ENCODE measurements around the gene LGR4. TPM values are rescaled to one million over a fixed set of nuclear protein-coding genes. Genes with fewer than 3 reads are reported as not detected.
A peak's percentile ranks its signal among the peaks of the same experiment; 100 is the strongest.

LGR4 gene
- total RNA-seq, 2 experiments from 2014 or later = 0.22 to 0.67 TPM

DNA sequence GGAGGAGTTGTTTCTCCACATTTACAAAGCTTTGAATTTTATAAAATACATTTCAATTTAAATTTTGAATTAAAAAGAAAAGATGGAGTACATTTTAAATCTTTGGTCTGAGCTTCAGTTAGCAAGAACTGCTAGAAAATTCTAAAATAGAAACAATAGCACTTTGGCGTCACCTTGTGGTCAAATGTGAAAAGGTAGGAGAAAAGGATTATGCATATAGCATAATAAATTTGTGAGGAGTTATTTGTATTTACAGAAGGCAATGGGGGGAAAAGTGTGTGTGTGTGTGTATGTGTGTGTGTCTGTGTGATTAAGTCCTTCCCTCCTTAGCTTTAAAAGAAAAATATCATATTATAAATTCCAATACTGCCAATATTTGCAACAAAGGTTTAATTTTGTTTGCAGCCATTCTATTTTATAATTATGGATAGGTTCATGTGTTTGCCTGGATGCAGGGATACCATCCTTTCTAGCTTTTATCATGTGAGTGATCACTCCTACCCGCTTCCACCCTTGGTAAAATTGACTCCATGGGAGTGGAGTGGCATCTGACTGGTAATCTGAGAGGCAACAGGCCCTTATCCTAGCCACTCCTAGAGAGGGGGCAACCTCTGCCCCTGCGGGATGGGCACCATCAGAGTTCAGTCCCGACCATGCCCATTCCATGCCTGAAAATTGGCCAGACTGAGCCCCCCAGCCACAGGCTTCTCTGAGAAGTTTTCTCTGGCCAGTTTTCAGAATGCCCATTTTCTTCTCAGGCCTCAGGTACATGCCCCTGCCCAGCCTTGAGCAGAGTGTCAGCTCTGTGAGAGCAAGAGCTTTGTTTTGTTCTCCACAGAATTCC, 13.6 kb upstream of the LGR4 start:
- intact Hi-C loops (cut with micrococcal nuclease) = loop anchor here (1.0 to 2.0 kb wide), 3 partner anchors 282 to 1189 kb away; no protein-coding TSS in a partner anchor
- no peaks in the 10 kb centered on the region for H3K27me3 Mint-ChIP-seq
- H3K4me1 Mint-ChIP-seq (ENCODE audit: low read depth) = no peaks in the 10 kb centered on the region
- ChIA-PET POLR2A (no interaction called here), CTCF (interaction anchor here (0.6 to 5.3 kb wide), 37 partner anchors 9 to 1199 kb away, joined by 3 to 103 read pairs (median 4); no protein-coding TSS in a partner anchor)
- H3K27ac Mint-ChIP-seq = no peak overlapping the region
- H3K4me3 Mint-ChIP-seq = no peak overlapping the region
- H3K36me3 Mint-ChIP-seq = peaks cover 4% of the 10 kb centered on the region
- H3K9me3 Mint-ChIP-seq = no peaks in the 10 kb centered on the region
- no peak for DNase-seq

DNA sequence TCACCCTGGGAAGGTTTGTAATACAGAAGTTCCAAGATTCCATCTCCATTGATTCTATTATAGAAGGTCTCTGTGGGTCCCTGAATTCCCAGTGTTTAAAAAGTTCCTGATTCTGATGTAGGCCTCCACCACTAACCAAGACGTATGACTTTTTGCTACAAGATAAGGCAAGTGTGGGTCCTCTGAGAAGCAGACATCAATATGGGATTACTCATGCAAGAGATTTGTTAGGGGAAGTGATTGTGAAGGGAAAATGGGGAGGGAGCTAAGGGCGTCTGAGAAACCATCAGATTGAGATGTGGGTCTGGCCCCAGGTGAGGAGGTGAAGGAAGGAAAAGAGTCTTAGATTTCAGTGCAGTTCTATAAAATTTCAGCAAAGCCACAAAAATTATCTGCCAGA, 10.2 kb upstream of the LGR4 start:
- Mint-ChIP-seq H3K9me3 (no peaks in the 10 kb centered on the region), H3K4me1 (ENCODE audit: low read depth) (no peaks in the 10 kb centered on the region), H3K4me3 (no peak overlapping the region), H3K27me3 (no peaks in the 10 kb centered on the region), H3K36me3 (no peaks in the 10 kb centered on the region), H3K27ac (no peak overlapping the region)
- CTCF ChIA-PET = interaction anchor here (0.5 to 1.4 kb wide), 2 partner anchors 53 to 299 kb away, joined by 4 read pairs; no protein-coding TSS in a partner anchor
- no peak for DNase-seq
- intact Hi-C loops (cut with micrococcal nuclease) = no loop called here
- POLR2A ChIA-PET = no interaction called here

DNA sequence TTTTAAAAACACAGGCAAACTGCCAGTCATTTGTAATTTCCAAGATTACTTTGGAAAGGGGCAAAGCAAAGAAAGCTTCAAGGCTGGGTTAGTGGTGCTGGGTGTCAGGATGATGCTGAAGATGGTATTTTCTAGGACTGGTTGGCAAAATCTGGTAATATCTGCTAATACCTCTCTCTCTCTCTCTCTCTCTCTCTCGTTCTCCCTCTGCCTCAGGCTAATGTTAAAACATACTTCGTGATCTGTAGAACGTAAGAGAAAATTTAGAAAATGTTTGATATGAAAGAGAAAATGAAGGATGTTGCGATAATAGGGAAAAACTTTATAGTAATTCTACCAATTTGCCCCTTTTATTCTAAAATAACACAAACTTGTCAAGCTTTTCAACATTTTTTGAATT, 9.4 kb upstream of the LGR4 start:
- intact Hi-C loops (cut with micrococcal nuclease) = no loop called here
- no peaks in the 10 kb centered on the region for H3K27me3 Mint-ChIP-seq
- no peak overlapping the region for H3K27ac Mint-ChIP-seq
- no peak for DNase-seq
- H3K9me3 Mint-ChIP-seq = no peaks in the 10 kb centered on the region
- no peak overlapping the region for H3K4me3 Mint-ChIP-seq
- H3K36me3 Mint-ChIP-seq = no peaks in the 10 kb centered on the region
- ChIA-PET CTCF (interaction anchor here (0.7 to 1.9 kb wide), 4 partner anchors 18 to 298 kb away, joined by 3 to 4 read pairs (median 4); no protein-coding TSS in a partner anchor), POLR2A (no interaction called here)
- no peaks in the 10 kb centered on the region for H3K4me1 Mint-ChIP-seq (ENCODE audit: low read depth)

DNA sequence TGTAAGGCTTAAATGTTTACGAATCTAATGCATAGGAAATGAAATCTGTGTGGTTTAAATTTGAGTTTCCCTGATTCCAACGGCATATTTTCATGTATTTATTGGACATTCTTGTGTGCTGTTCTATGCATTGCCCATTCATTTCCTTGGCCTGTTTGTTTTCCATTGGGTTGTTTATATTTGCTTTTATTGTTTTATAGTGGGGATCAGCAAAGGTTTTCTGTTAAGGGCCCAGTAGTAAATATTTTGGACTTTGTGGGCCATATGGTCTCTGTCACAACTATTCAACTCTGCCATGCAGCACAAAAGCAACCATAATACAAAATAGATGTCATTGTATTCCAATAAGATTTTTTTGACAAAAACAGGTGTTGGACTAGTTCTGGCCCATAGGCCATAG, 5.2 kb upstream of the LGR4 start:
- no peak for DNase-seq
- Mint-ChIP-seq H3K4me3 (no peak overlapping the region), H3K9me3 (no peaks in the 10 kb centered on the region), H3K27ac (no peak overlapping the region), H3K36me3 (no peaks in the 10 kb centered on the region), H3K4me1 (ENCODE audit: low read depth) (peaks cover 4% of the 10 kb centered on the region), H3K27me3 (peaks cover 3% of the 10 kb centered on the region)
- intact Hi-C loops (cut with micrococcal nuclease) = no loop called here
- CTCF ChIA-PET = interaction anchor here (1.2 kb wide), 1 partner anchor 8 kb away, joined by 8 read pairs; no protein-coding TSS in a partner anchor
- POLR2A ChIA-PET = no interaction called here

DNA sequence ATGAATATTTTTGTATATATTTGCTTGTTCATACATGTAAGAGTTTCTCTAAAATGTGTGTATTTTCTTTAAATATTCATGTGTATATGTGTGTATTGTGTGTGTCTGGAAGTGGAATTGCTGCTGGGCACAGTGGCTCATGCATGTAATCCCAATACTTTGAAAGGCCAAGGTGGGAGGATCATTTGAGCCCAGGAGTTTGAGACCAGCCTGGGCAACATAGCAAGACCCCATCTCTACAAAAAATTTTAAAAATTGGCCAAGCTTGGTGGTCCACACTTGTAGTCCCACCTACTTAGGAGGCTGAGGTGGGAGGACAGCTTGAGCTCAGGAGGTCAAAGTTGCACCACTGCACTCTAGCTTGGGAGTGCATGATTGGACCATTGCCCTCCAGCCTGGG, 4.7 kb upstream of the LGR4 start:
- DNase-seq = no peak
- Mint-ChIP-seq H3K27me3 (peaks cover 6% of the 10 kb centered on the region), H3K9me3 (no peaks in the 10 kb centered on the region), H3K4me3 (no peak overlapping the region), H3K36me3 (no peaks in the 10 kb centered on the region), H3K4me1 (ENCODE audit: low read depth) (peaks cover 8% of the 10 kb centered on the region), H3K27ac (no peak overlapping the region)
- intact Hi-C loops (cut with micrococcal nuclease) = no loop called here
- ChIA-PET POLR2A (no interaction called here), CTCF (interaction anchor here (0.6 to 1.2 kb wide), 2 partner anchors 9 to 1172 kb away, joined by 3 to 8 read pairs; no protein-coding TSS in a partner anchor)

DNA sequence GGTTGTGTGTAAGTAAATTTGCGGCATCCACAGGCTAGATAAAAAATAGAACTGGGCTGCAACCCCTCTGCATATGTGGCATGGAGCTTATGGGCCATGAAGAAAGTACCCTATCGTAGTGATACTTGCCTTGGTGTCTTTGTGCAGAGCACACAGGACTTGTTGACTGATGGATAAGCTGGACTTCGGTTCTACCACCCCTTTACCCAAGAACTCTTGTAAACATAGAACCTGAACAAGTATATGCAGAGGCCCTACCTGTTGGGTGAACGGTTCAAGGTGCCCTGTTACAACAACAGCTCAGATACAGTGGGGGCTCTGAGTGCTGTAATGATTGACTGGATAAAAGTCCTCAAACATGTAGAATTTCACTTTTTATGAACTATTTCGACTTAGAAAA, 3.0 kb upstream of the LGR4 start:
- H3K27me3 Mint-ChIP-seq = peaks cover 12% of the 10 kb centered on the region
- peaks cover 16% of the 10 kb centered on the region for H3K4me1 Mint-ChIP-seq (ENCODE audit: low read depth)
- H3K4me3 Mint-ChIP-seq = no peak overlapping the region
- intact Hi-C loops (cut with micrococcal nuclease) = no loop called here
- ChIA-PET POLR2A (no interaction called here), CTCF (interaction anchor here (1.0 to 2.8 kb wide), 3 partner anchors 10 to 290 kb away, joined by 3 to 17 read pairs (median 3); no protein-coding TSS in a partner anchor)
- no peak overlapping the region for H3K27ac Mint-ChIP-seq
- H3K9me3 Mint-ChIP-seq = no peaks in the 10 kb centered on the region
- no peaks in the 10 kb centered on the region for H3K36me3 Mint-ChIP-seq
- no peak for DNase-seq

DNA sequence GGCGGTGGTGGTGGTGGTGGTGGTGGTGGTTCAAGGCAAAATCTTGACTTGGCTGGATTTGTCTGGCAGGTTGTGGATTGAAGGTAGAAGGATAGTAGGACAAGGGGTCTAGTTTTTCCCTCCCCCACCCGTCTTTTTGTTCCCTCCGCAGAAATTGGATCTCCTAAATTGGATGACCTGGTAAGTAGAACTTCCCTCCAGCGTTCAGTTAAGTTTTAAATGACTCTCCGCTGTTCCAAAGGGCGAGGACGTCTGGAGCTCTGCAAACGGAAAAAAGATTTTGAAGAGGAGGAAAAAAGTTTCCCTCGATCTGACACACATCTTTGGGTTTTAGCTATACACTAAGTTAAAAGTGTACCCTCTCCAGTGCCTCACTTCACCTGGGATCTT, 422 bp upstream of the LGR4 start:
- Mint-ChIP-seq H3K9me3 (no peaks in the 10 kb centered on the region), H3K27me3 (peaks cover 18% of the 10 kb centered on the region), H3K36me3 (no peaks in the 10 kb centered on the region), H3K27ac (no peak overlapping the region), H3K4me1 (ENCODE audit: low read depth) (peaks cover 16% of the 10 kb centered on the region), H3K4me3 (peak overlapping the region; percentile 86)
- ChIA-PET POLR2A (interaction anchor here (0.6 kb wide), 1 partner anchor 34 kb away, joined by 3 read pairs; no protein-coding TSS in a partner anchor), CTCF (interaction anchor here (0.8 to 2.4 kb wide), 5 partner anchors 11 to 289 kb away, joined by 3 to 12 read pairs (median 4); no protein-coding TSS in a partner anchor)
- intact Hi-C loops (cut with micrococcal nuclease) = no loop called here
- DNase-seq = no peak

DNA sequence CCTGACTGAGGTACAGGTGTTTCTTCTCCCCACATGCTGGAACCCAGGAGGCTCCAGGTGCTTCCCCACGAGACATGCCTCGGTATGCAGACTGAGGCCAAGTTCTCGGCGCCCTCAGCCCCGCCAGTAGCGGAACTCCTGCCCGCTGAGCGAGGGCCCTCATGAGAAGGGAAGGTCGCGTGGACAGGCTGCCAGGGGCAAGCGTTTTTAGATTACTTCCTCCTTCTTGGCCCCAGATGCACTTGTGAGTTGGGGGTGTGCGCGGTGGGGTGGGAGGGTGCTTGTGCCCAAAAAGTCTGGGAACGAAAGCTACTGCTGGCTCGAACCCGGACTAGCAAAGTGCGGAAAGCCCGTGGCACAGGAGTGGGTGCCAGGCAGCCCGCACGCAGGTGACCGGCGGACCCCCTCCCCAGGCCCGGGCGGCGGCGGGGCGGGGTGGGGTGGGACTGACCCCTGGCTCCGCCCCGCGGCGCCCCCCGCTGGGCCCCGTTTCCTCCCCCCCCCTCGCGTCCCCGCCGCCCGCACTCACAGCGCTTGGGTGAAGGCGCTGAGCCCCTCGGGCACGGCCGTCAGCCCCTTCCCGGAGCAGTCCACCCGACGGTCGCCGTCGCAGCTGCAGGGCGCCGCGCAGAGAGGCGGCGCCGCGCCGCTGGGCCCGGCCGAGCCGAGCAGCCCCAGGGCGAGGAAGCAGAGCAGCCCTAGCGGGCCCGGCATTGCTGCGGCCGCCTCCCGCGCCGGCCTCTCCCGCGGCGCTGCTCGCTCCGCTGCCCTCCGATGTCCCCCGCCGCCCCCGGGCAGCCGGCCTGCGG, 797 bp downstream of the LGR4 start:
- intact Hi-C loops (cut with micrococcal nuclease) = loop anchor here (1.0 kb wide), 2 partner anchors 35 to 108 kb away; partner anchors contain the start of genes CCDC34 and LIN7C
- CTCF ChIA-PET = interaction anchor here (1.5 to 2.4 kb wide), 3 partner anchors 25 to 288 kb away, joined by 3 to 12 read pairs (median 7); no protein-coding TSS in a partner anchor
- no peak overlapping the region for H3K27ac Mint-ChIP-seq
- POLR2A ChIA-PET = no interaction called here
- H3K9me3 Mint-ChIP-seq = no peaks in the 10 kb centered on the region
- peaks cover 22% of the 10 kb centered on the region for H3K27me3 Mint-ChIP-seq
- H3K36me3 Mint-ChIP-seq = no peaks in the 10 kb centered on the region
- H3K4me3 Mint-ChIP-seq = peak overlapping the region; percentile 69
- H3K4me1 Mint-ChIP-seq (ENCODE audit: low read depth) = peaks cover 16% of the 10 kb centered on the region
- DNase-seq = peak; percentile 19

DNA sequence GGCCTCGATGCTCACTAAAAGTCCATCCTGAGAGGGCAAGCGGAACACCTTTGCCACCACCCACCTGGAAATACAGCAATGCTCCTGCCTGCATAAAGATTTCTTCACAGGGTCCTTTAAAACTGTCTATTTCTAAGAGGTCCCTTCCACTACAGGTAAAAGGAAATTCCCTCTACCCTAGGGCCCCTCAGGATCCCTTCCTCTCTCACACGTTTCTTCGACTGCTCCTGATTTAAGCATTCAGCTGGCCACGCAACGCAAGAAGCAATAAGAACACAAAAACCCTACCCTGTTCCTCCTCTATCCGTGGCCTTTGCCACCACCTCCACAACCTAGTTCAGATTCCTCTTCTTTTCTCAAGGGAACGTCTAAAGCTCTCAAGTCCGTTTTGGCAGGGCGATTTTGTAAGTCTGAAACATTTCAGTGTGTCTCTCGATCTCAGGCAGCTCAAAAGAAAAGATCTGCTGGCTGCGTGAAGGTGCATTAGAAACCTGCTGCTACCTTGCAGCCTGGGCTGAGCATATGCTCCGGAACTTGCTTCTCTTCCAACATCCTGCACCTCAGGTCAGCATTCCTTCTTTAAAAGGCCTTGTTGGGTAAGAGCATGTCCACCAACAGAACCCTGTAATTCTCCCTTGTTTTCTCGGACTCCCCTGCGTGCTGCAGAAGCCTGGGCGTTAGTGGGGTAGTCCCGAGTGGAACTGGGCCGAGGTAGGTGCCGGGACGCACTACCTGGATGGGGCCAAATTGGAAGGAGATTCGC, 1.6 kb downstream of the LGR4 start:
- ChIA-PET POLR2A (no interaction called here), CTCF (no interaction called here)
- Mint-ChIP-seq H3K36me3 (no peaks in the 10 kb centered on the region), H3K4me1 (ENCODE audit: low read depth) (peaks cover 16% of the 10 kb centered on the region), H3K27me3 (peaks cover 24% of the 10 kb centered on the region), H3K9me3 (no peaks in the 10 kb centered on the region), H3K4me3 (peak overlapping the region; percentile 69), H3K27ac (no peak overlapping the region)
- no peak for DNase-seq
- intact Hi-C loops (cut with micrococcal nuclease) = no loop called here

DNA sequence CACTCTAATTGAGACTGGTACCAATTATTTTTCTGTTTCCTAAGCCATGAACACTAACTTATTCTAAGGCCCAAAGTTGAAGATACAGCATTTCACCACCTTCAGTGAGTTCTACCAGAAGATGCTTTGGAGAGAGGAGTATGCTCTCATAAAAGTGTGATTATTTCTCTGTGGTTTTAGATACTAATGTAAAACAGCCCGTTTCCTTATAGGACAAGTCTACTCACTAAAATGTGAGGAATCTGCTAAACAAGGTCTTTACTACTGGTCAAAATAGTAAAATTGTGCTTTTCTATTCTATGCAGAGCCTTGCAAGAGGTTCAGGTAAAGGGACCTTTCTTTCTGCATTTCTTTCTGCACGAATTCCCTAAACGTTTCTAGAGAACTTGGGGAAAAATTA, 2.4 kb downstream of the LGR4 start:
- H3K9me3 Mint-ChIP-seq = no peaks in the 10 kb centered on the region
- peaks cover 29% of the 10 kb centered on the region for H3K27me3 Mint-ChIP-seq
- H3K4me1 Mint-ChIP-seq (ENCODE audit: low read depth) = peaks cover 16% of the 10 kb centered on the region
- intact Hi-C loops (cut with micrococcal nuclease) = no loop called here
- H3K27ac Mint-ChIP-seq = no peak overlapping the region
- H3K4me3 Mint-ChIP-seq = no peak overlapping the region
- H3K36me3 Mint-ChIP-seq = no peaks in the 10 kb centered on the region
- ChIA-PET POLR2A (no interaction called here), CTCF (no interaction called here)
- DNase-seq = no peak

DNA sequence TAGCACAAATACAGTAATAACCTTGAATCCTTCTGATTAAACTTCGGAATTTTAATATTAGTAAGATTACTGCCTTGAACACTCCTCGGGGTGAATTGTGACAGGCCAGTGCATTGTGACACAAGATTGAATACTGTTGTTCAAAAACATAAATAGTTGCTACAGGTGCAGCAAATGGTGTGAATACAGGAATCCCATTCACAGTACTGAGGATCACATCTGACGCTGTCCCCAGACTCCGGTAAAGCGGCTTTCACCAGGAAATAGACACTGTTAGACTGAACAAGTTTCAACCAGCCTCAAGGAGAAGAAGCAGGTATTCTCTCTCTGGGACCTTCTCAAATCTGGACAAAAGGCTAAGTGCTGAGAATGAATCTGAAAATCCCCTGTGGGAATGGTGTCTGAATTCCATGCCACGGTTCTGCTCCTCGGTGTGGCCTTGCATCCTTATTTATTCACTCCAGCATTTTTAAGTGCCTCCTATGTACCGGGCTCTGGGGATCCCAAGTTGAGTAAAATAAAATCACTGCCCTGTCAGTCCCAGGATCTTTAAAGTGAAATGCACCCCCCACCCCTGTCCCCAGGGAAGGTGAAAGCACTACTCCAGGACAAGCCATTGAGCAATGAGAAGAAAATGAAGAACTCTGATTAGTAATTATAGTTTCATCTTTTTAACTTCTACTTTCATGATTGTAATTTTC, 3.4 kb downstream of the LGR4 start:
- H3K4me1 Mint-ChIP-seq (ENCODE audit: low read depth) = peaks cover 16% of the 10 kb centered on the region
- no peak overlapping the region for H3K27ac Mint-ChIP-seq
- intact Hi-C loops (cut with micrococcal nuclease) = no loop called here
- ChIA-PET CTCF (interaction anchor here (0.6 kb wide), 1 partner anchor 17 kb away, joined by 6 read pairs; no protein-coding TSS in a partner anchor), POLR2A (no interaction called here)
- H3K27me3 Mint-ChIP-seq = peaks cover 29% of the 10 kb centered on the region
- H3K36me3 Mint-ChIP-seq = no peaks in the 10 kb centered on the region
- H3K4me3 Mint-ChIP-seq = no peak overlapping the region
- H3K9me3 Mint-ChIP-seq = no peaks in the 10 kb centered on the region
- DNase-seq = no peak
